NOMO-1 (cell line): ENCODE measurements around the gene HAUS7.
A peak's percentile ranks its signal among the peaks of the same experiment; 100 is the strongest.

Source experiments
- DNase-seq, 2 experiments: peaks; one replicate each; lab custom pipeline; 2025; ENCODE audit not compliant: unreplicated experiment in 2 of 2; lab: John Stamatoyannopoulos, UW

HAUS7 gene

DNA sequence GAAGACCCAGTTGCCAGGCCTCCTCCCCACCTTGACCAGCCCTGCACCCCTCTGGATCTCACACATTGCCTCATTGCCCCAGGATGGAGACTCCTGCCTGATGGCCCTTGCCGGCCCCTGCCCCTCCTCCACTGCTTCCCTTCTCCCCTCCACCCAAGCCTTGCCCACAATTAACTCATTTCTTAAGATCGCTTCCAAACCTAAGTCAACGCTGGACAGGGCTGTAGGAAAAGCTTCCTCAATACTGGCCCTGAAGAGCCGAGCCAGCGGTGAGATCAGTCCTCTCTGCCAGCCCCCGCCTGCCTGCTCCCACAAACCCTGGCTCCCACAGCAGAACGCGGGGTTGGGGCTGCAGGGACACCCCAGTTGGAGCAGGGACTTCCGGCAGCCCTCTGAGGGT is 7.5 kb upstream of the HAUS7 start:
- DNase-seq = no peak

DNA sequence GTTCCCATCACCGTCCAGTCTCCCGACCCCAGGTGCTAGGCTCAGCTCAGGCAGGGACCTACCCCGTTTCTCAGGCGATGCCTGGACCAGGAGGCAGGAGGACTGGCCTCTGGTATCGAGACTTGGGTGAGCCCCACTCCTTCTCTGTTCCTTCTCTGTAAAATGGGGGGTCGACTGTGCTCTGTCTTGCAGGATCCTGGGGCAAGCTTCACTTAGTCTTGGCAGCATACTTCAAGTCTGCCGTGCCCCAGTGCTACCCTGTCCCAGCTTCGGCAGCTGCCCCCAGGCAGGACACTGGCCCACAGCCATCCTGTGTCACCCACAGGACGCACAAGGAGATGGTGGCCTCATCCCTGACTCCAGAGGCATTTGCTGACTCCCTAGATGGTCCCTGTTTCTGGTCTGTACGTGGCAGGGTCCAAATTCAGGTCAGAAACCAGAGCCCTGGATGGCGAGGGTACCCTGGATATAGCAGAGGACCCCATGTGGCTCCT is 7.0 kb upstream of the HAUS7 start:
- DNase-seq = no peak

DNA sequence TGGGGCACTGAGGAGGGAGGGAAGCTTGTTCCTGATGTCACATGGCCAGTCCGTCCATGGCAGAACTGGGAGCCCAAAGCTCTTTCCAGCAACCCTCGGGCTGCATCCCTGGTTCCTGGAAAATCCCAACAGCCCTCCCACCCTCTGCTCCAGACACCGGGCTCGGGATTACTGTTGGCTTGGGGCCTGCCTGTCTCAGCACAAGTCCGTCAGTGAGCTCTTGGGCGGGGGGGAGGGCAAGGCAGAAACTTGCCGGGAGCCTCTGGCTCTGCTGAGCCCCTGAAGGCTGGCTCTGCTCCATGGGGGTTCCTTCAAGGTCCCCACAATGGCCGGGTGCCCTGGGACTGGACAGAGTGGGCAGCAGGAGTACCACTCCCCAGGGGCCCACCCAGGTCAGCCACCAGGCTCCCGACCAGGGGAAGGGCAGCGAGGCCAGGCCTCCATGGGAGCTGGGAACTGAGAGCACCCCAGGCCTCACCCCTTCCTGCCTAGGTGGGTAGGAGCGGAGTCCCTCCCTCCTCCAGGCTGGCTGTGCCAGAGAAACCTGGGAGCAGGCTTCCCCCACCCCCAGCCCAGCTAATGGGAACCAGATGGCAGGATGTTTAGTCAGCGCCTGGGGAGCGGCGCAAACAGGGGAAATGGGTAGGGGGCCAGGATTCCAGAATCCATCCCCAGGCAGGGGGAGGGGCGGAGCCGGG is 6.4 kb upstream of the HAUS7 start:
- no peak for DNase-seq

DNA sequence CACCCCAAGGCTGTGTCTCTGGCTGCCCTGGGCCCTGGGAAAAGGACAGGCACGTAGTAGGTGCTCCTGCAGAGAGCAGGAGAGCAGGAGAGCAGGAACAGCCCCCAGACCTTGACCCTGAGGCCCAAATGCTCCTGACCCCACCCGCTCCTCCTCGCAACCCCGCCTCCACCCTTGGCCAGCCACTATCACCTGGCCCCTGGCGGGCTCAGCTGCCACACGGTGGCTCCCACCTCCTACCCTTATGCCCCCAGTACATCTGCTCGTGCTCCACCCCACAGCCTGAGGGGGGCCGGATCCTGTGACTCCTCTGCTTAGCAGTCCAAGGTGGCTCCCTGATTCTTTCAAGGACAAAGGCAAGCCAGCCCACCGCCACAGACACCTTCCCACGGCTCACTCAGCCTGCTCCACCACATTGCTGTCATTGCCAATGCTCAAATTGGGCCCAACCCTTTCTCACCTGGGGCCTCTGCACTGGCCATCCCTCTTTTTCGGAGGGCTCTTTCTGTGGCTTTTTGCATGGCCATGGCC is 5.4 kb upstream of the HAUS7 start:
- DNase-seq = no peak

DNA sequence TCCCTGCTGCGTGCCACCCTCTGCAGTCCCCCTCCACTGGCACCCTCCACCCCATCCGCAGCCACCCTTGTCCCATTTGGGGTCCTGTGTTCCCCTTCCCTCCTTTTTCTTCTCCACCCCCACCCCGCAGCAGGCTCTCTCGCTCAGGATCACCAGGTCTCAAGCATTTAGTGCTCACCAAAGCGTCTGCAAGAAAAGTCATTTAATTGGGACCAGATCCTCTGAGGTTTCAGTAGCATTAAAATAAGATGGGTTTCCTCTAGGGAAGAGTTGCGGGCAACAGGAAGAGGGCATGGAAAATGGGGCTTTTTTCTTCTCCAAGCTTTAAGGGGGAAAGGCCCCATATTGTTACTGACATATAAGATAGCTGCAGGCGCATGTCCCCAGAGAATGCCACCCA is 4.9 kb upstream of the HAUS7 start:
- no peak for DNase-seq

DNA sequence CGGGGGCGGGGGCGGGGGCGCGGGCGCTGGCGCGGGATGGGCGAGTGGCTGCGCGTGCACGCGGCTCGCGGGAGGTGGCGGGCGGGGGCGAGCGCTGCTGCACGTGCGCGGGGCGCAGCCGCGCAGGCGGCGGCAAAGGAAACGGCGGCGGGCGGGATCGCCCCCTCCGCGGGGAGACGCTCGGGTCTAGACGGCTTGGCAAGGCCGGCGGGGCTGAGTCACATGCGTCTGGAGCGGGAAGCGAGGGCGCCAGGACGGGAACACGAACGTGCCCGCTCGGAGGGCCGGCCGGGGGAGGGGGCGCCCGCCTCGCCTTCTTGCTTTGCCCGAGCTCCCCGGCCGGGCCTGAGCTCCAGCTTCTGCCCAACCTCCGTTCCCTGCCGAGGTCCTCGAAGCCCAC is 4.3 kb upstream of the HAUS7 start:
- DNase-seq = no peak

DNA sequence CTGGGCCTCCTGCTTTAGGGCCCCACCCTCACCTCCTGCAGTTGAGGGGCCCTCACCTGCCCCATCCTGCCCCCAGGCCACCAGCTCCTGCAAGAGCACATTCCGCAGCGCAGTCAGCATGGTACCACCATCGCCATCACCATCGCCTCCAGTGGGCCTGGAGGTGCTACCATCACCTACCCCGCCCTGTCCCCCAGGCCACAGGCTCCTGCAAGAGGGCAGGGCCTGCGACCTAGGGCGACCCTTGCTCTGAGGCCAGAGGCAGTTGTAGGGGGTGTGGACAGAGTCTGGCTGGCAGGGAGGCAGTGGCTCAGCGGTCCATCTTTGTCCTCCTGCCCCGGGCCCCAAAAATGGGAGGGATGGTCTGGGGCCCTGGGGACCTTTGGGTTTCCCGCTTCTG is 3.9 kb upstream of the HAUS7 start:
- no peak for DNase-seq

DNA sequence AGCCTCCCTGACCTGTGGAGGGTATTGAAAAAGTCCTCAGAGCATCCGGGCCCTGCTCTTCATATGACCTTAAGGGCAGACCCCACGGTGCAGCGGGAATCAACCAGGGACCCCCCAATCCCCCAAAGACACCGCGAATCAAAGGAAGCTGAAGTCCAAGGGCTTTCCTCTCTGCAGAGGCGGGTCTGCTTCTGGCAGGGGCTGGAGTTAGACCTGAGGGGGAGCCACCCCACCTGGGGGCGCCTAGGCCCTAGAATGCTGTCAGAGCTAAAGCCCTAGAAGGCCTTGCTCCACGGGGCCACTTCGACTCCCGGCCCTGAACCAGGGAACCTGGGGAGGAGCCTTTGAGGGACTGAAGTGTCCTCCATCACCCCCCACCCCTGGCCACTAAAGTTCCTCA is 2.8 kb upstream of the HAUS7 start:
- DNase-seq = no peak

DNA sequence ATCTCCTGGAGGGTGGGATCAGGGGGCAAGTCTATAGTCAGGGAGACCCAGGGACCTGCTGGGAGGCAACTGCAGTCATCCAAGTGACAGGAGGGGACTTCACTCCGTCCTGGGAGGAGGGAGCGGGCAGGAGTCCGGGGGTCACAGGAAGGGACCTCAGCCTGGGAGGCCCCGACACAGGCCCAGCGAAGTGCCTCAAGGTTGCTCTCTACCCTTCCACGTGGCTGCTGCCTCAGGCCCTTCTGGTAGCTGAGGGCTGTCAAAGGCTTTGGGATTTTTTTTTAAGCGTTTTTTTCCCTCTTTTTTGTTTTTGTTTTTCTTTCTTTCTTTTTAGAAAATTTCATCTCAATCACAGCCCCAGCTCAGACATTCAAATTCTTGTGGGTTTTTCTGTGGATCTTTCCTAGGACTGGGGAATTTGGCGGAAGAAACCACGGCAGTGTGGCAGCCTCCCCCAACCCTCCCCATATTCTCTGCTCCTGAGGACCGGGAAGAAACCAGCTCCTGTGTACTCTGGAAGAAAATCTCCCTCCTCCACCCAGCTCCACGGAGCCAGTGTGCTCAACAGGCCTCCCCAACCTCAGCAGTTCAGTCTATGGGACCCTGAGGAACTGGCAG is 1.4 kb upstream of the HAUS7 start:
- DNase-seq = no peak

DNA sequence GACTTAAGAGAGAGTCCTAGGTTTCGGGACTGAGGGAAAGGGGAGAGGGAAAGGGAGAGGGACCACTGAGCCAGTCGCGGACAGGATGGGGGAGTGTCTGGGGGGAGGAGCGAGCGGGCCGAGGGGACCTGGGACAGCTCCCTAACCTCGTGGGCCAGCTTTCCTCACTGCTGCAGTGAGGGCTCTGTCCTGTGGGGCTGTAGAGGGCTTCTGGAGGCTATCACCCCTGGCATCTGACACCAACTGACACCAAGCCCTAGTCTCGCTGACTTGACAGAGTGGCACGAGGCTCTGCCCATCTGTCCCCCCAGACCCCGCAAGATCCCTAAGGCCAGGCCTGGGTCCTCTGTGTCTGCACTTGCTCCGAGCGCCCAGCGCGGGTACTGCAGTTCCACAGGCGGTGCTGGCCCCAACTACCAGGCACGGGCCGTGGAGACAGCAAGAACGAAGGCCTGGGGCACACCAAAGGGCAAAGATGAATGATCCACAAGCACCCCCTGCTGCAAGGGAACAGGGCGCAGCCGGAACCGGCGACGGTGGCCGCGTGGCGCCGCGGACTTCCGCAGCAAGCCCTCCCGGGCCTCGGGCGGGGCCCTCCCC is 465 bp downstream of the HAUS7 start:
- peak in 1 of 2 experiments; percentile 8 for DNase-seq

DNA sequence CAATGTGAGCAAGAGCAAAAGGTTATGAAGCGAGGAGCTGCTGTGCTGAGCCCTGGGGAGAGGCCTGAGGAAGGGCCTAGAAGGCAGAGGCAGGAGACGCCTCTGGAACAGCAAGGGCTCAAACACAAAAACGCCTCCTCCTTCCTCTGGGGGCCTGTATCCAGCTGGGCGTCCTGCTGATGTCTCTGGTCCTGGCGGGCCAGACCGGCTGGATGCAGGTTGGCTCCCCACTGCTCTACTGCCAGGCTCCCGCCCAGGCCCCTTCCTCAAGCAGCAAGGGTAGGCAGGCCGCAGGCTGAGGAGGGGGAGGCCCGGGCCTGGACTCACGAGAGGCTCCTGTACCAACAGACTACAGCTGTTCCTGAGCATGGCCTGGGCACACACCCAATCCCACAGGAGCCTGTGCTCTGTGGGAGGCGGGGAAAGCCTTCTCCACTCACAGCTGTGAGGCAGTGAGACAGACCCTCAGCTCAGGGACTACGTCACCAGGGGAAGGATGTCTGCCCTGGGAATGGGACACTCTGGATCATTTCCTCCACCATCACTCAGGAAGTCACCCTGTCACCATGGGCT is 2.3 kb downstream of the HAUS7 start:
- DNase-seq = no peak

DNA sequence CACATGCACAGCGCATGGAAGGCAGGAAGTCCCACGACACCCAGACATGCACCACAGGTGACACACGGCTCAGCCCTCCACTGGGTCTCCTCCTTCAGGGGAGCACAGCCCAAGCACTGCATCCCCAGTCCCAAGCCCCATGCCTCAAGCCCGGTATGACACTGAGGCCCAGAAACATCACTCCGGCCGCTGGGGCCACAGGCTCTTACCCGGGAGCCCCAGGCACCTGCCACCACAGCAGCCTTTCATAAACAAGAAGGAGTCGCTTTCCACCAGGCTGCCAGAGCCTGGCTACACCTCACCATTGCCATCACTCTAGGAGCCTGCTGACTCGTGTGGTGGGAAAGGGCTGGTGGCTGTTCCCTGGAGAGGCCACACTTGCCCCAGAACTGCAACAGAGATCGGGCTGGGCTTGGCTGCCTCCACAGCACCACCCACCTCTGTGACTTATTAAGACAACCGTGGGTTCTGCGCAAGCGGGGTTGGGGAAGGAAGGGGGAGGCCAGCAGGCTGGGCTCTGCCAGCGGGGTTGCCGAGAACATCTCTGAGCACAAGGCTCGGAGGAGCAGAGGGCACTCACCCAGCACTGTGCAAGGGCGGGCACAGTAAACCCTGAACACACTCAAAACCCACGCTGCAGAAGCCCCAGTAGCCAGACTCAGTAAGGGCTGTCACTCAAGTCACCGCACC is 4.5 kb downstream of the HAUS7 start:
- DNase-seq = no peak

DNA sequence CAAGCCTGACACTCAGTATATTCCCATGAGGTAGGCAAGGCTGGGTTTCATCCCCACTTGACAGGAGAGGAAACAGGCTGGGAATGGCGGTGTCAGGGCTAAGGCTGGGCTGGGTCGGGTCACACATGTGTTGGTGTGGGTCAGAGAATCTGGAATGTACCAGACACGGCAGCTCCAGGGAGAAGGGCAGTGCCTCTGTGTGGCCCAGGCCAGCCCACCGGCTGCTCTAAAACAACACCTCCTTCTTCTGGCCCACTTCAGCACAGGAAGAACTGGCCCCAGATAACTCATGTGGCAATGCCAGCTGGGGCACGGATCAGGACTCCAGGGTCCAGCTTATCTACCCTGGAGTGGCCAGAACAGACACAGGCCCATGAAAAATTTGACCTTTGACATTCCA is 6.3 kb downstream of the HAUS7 start:
- no peak for DNase-seq

DNA sequence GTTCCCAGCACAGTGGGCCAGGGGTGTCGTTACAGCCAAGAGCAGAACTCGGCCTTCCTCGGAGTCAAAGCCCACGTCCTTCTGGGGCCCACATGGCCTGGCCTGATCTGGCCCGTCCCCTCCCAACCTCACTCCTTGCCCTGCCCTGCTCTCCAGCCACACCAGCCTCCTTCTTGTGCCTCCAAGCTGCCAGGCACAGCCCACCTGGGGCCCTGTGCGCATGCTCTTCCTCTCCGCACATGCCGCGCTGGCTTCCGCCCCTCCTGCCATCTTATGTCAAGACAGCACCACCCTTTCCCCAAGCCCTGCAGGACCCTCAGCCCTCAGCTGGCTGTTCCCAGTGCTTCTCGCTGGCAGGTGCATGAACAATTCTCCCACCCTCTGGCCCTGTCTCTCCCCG is 6.8 kb downstream of the HAUS7 start:
- no peak for DNase-seq

DNA sequence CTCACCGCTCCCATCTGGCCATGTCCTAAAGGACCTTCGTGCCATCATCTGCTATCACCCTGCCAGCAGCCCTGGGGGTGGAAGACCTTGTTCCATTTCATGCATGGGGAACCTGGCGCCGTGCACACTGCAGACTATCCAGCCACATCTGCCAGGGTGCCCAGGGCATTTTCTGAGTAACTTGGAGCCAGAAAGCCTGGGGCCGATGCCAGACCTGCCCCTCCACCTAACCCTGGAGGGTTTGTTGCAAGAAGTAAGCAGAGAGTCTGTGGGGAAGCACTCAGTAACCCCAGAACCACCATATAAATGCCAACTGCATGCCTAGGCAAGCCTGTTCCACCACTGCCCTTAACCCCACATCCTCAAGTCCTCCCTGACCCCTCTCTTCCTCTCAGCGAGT is 7.3 kb downstream of the HAUS7 start:
- DNase-seq = no peak

DNA sequence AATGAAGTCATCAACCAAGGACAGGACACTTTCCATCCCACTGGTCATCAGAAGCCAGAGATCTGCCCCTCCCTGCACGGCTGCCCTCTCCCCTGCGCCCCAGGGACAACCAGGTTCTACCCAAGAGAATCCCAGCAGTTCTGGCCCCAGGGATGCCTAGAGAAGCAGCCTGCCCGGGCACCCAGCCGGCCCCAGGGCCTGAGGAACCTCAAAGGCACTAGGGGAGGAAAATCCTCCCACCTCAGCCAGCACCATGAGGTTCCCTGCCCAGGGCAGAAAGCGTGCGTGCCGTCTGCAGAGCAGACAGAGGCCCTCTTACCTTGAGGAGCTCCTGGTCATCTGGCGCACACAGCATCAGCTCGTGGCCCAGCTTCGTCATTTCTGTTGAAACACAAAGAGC is 8.1 kb downstream of the HAUS7 start:
- DNase-seq = no peak

DNA sequence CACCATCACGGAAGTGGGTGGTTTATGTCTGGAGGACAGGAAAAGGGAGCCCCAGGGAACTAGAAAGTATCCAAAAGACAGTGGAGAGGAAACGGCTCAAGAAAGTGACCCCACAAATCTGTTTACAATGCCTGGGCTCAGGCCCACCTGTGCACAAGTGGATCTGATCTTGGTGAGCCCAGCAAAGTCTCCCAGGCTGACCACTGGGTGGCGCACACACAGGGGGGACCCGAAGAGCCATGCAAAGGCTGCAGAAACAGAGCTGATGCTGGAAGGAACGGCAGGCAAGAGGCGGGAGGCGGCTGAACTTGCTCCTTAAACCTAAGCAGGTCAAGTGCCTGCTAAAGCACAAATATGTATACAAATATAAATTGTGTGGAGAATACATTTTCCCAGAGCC is 9.6 kb downstream of the HAUS7 start:
- no peak for DNase-seq

DNA sequence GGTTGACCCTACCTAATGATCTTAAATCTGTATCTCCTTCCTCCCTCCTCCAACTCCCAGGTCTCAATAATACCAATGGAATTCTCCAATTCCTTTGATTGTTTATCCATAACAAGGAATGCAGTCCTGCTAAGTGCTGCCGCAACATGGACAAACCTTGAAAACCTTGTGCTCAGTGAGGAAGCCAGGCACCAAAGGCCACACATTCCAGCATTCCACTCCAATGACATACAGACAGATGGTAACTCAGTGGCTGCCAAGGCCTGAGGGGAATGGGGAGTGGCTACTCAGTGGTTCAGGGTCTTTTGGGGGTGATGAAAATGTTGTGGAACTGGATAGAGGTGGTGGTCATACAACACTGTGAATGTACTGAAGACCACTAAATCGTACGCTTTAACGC is 10.4 kb downstream of the HAUS7 start:
- no peak for DNase-seq

DNA sequence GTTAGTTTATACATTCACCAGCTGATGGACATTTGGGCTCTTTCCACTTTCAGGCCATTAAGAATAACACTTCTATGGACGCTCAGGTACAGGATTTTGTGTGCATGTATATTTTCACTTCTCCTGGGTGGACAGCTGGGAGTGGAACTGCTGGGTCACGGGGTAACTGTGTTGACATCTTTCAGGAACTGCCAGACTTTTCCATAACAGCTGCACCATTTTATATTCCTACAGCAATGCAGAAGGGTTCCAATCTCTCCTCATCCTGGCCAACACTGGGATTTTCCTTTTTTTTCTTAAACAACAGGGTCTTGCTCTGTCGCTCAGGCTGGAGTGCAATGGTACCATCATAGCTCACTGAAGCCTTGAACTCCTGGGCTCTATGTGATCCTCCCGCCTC is 11.9 kb downstream of the HAUS7 start:
- DNase-seq = no peak

DNA sequence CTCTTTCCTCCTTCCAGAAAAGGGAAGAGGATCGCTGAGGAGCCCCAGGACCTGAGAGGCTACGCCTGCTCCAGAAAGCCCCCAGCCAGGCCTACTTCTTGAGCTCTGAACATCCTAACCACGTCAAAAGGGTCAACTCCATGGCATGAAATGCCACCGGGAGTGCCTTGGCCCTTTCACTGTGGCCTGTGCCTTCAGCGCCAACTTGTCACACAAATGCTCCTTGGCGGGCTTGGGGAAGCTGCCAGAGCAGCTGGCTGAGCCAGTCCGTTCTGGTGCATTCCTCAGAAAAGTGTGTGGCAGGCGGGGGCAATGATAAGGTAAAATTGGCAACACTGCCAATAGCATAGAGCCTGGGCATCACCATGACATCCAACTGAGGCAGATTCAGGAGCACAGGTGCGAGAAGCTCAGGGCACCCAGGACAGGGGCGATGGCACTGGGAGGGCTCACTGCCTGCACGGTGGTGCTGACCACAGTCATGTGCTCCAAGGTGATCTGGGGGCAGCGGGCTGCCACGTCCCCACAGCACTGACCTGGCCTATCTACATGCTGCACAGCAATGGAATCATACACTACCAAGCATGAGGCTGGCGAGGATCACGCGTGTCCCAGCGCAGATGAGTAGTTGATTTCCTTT is 12.4 kb downstream of the HAUS7 start:
- no peak for DNase-seq
